ENCODE measurements around the gene ACBD6. TPM values are rescaled to one million over a fixed set of nuclear protein-coding genes. Genes with fewer than 3 reads are reported as not detected.

Gene ACBD6
- total RNA-seq, 1 donor from 2014 or later, result 43.4 TPM

DNA sequence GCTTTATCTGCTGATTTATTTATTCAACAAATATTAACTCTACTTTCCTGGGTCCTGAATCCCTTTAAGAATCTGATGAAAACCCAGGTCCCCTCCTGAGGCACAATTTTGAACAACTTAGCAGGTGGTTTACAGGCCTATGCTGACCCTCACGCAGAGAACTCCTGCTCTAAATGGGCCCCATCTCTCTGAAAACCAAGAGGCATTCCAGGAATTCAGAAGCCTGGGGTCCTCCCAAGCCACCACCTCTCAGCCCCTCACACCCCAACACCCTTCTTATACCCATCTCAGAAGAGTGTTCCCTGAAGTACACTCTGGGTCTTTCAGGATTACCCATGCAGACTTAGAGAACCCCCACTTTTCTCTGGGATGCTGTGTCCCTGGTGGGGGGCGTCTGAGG, 237.8 kb downstream of the ACBD6 start:
- FAIRE-seq (no peak), DNase-seq (ENCODE audit: low read depth) (no peak)
- no peak overlapping the region for H3K4me3 Mint-ChIP-seq (ENCODE audit: unreplicated experiment)
- Histone ChIP-seq H3K4me3 (ENCODE audit: insufficient read depth, low read depth, low read length) (no peak overlapping the region), H3K4me2 (ENCODE audit: low read length) (no peak overlapping the region), H3K27ac (ENCODE audit: low read depth, low read length) (no peak overlapping the region), H3K27me3 (ENCODE audit: insufficient read depth, low read length) (no peaks in the 10 kb centered on the region), H3K36me3 (ENCODE audit: insufficient read depth, low read length) (no peaks in the 10 kb centered on the region), H3K79me2 (ENCODE audit: insufficient read depth, low read length) (no peaks in the 10 kb centered on the region), H2AFZ (ENCODE audit: low read depth, low read length) (no peak overlapping the region), H3K9ac (ENCODE audit: low read length) (no peak overlapping the region), H3K4me1 (ENCODE audit: insufficient read depth, low read length) (peaks cover 2% of the 10 kb centered on the region), H3K9me3 (ENCODE audit: insufficient read depth, low read depth, low read length) (no peaks in the 10 kb centered on the region), H4K20me1 (ENCODE audit: insufficient read depth, low read length) (peaks cover 3% of the 10 kb centered on the region)
- H3K36me3 Mint-ChIP-seq (ENCODE audit: low read depth, unreplicated experiment), result peaks cover 7% of the 10 kb centered on the region
- peaks cover 29% of the 10 kb centered on the region for H3K27me3 Mint-ChIP-seq (ENCODE audit: low read depth, unreplicated experiment)
- H3K4me1 Mint-ChIP-seq (ENCODE audit: low read depth, unreplicated experiment), result peaks cover 10% of the 10 kb centered on the region
- H3K27ac Mint-ChIP-seq (ENCODE audit: unreplicated experiment), result no peak overlapping the region
- H3K9me3 Mint-ChIP-seq (ENCODE audit: unreplicated experiment), result no peaks in the 10 kb centered on the region
- TF ChIP-seq EZH2 (IDR thresholded peaks at IDR 0.05; ENCODE audit: insufficient read depth, low read length), result no peak

GRCh38 chr1:180262628-180263488, 239.5 kb downstream of the ACBD6 start:
- Histone ChIP-seq H3K4me1 (ENCODE audit: insufficient read depth, low read length) (peaks cover 2% of the 10 kb centered on the region), H4K20me1 (ENCODE audit: insufficient read depth, low read length) (peaks cover 3% of the 10 kb centered on the region), H3K36me3 (ENCODE audit: insufficient read depth, low read length) (no peaks in the 10 kb centered on the region), H2AFZ (ENCODE audit: low read depth, low read length) (no peak overlapping the region), H3K27ac (ENCODE audit: low read depth, low read length) (no peak overlapping the region), H3K4me3 (ENCODE audit: insufficient read depth, low read depth, low read length) (no peak overlapping the region), H3K9me3 (ENCODE audit: insufficient read depth, low read depth, low read length) (no peaks in the 10 kb centered on the region), H3K4me2 (ENCODE audit: low read length) (no peak overlapping the region), H3K27me3 (ENCODE audit: insufficient read depth, low read length) (no peaks in the 10 kb centered on the region), H3K79me2 (ENCODE audit: insufficient read depth, low read length) (no peaks in the 10 kb centered on the region), H3K9ac (ENCODE audit: low read length) (no peak overlapping the region)
- Mint-ChIP-seq H3K36me3 (ENCODE audit: low read depth, unreplicated experiment) (peaks cover 2% of the 10 kb centered on the region), H3K27ac (ENCODE audit: unreplicated experiment) (no peak overlapping the region), H3K4me1 (ENCODE audit: low read depth, unreplicated experiment) (peaks cover 4% of the 10 kb centered on the region), H3K9me3 (ENCODE audit: unreplicated experiment) (no peaks in the 10 kb centered on the region), H3K4me3 (ENCODE audit: unreplicated experiment) (no peak overlapping the region), H3K27me3 (ENCODE audit: low read depth, unreplicated experiment) (peaks cover 43% of the 10 kb centered on the region)
- DNase-seq (ENCODE audit: low read depth) (peak; percentile 20), FAIRE-seq (no peak)
- TF ChIP-seq, protein P1, sequence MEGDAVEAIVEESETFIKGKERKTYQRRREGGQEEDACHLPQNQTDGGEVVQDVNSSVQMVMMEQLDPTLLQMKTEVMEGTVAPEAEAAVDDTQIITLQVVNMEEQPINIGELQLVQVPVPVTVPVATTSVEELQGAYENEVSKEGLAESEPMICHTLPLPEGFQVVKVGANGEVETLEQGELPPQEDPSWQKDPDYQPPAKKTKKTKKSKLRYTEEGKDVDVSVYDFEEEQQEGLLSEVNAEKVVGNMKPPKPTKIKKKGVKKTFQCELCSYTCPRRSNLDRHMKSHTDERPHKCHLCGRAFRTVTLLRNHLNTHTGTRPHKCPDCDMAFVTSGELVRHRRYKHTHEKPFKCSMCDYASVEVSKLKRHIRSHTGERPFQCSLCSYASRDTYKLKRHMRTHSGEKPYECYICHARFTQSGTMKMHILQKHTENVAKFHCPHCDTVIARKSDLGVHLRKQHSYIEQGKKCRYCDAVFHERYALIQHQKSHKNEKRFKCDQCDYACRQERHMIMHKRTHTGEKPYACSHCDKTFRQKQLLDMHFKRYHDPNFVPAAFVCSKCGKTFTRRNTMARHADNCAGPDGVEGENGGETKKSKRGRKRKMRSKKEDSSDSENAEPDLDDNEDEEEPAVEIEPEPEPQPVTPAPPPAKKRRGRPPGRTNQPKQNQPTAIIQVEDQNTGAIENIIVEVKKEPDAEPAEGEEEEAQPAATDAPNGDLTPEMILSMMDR (IDR thresholded peaks at IDR 0.05; ENCODE audit: insufficient read depth, low read depth, low read length), result no peak
- TF ChIP-seq EZH2 (IDR thresholded peaks at IDR 0.05; ENCODE audit: insufficient read depth, low read length), result no peak

DNA sequence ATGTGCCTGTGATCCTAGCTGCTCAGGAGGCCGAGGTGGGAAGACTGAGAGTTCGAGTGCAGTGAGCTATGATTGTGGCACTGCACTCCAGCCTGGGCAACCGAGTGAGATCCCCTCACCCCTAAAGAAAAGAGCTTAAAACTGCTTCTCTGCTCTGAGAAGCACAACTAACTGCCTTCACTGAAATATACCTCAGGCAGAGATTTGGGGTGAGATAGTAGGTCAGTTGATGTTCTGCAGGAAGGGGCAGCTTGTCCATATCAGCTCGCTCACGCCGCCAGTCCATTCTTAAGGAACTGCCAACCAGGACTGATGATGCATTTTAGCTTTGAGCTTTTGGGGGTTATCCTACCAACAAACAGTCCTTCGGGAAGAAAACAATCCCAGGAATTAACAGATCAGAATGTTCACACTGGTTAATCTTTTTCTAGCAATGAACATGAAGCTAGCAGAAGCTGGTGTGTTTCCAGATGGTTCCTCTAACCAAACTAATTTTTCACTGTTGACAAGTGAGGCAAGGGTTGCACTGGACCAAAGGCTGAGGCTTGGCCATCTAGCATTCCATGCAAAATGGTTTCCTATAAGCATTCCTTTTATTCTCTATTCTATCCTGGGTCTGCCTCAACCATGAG, 240.7 kb downstream of the ACBD6 start:
- H3K4me1 ChIP-seq (ENCODE audit: insufficient read depth, low read length), result peaks cover 2% of the 10 kb centered on the region
- H3K4me3 ChIP-seq (ENCODE audit: insufficient read depth, low read depth, low read length), result no peak overlapping the region
- H3K4me3 Mint-ChIP-seq (ENCODE audit: unreplicated experiment), result no peak overlapping the region

More for the DNA sequence above, 240.7 kb downstream of the ACBD6 start:
- H3K4me2 ChIP-seq (ENCODE audit: low read length), result no peak overlapping the region
- no peaks in the 10 kb centered on the region for H3K36me3 ChIP-seq (ENCODE audit: insufficient read depth, low read length)
- peaks cover 3% of the 10 kb centered on the region for H3K4me1 Mint-ChIP-seq (ENCODE audit: low read depth, unreplicated experiment)
- H3K9ac ChIP-seq (ENCODE audit: low read length), result no peak overlapping the region
- DNase-seq (ENCODE audit: low read depth) (peak; percentile 71), FAIRE-seq (no peak)
- H3K27ac ChIP-seq (ENCODE audit: low read depth, low read length), result no peak overlapping the region
- no peaks in the 10 kb centered on the region for H3K9me3 ChIP-seq (ENCODE audit: insufficient read depth, low read depth, low read length)
- H3K27ac Mint-ChIP-seq (ENCODE audit: unreplicated experiment), result no peak overlapping the region
- TF ChIP-seq EZH2 (IDR thresholded peaks at IDR 0.05; ENCODE audit: insufficient read depth, low read length), result no peak
- TF ChIP-seq, protein P1 (IDR thresholded peaks at IDR 0.05; ENCODE audit: insufficient read depth, low read depth, low read length), result no peak
- H3K27me3 Mint-ChIP-seq (ENCODE audit: low read depth, unreplicated experiment), result peaks cover 52% of the 10 kb centered on the region
- no peaks in the 10 kb centered on the region for H3K27me3 ChIP-seq (ENCODE audit: insufficient read depth, low read length)
- no peaks in the 10 kb centered on the region for H3K79me2 ChIP-seq (ENCODE audit: insufficient read depth, low read length)
- no peaks in the 10 kb centered on the region for H3K9me3 Mint-ChIP-seq (ENCODE audit: unreplicated experiment)
- H4K20me1 ChIP-seq (ENCODE audit: insufficient read depth, low read length), result peaks cover 3% of the 10 kb centered on the region
- no peak overlapping the region for H2AFZ ChIP-seq (ENCODE audit: low read depth, low read length)
- H3K36me3 Mint-ChIP-seq (ENCODE audit: low read depth, unreplicated experiment), result no peaks in the 10 kb centered on the region

Measured in astrocyte (in vitro differentiated cells and primary cell).